Keratinocyte (primary cell): Measurements from ENCODE around the gene BCL2. TPM values are rescaled to one million over a fixed set of nuclear protein-coding genes. Genes with fewer than 3 reads are reported as not detected.

Experiments used
- DNase-seq: peaks from one replicate; pipeline ENCODE4 v3.0.0-alpha.2; 2011; ENCODE audit warnings: low read depth, missing footprints, low spot score
- FAIRE-seq: peaks from 2 replicates; lab custom pipeline; 2011; peaks lifted over from hg19 to GRCh38; lab: Jason Lieb, UNC
- H2AFZ ChIP-seq: 2 replicates; pipeline ENCODE4 v1.6.0; 2012; ENCODE audit warnings: low read length, control low read depth, inconsistent platforms; ENCODE audit not compliant: control insufficient read depth
- H3K27ac ChIP-seq: 2 replicates; pipeline ENCODE4 v1.5.1; 2011; ENCODE audit warnings: low read length; ENCODE audit not compliant: control insufficient read depth, insufficient read depth
- H3K27me3 ChIP-seq: 3 replicates; pipeline ENCODE4 v1.6.0; 2011; ENCODE audit warnings: low read length; ENCODE audit not compliant: control insufficient read depth, insufficient read depth; ENCODE audit errors: extremely low read depth
- H3K36me3 ChIP-seq, 2 experiments: 2 replicates in 1 of 2; 3 replicates in 1 of 2; pipeline ENCODE4 v1.5.1; 2011; ENCODE audit warnings: low read length in 2 of 2, mild to moderate bottlenecking in 1 of 2; ENCODE audit not compliant: control insufficient read depth in 2 of 2, insufficient read depth in 2 of 2; ENCODE audit errors: extremely low read depth in 1 of 2
- H3K4me1 ChIP-seq: 3 replicates; pipeline ENCODE4 v1.5.1; 2011; ENCODE audit warnings: low read length; ENCODE audit not compliant: control insufficient read depth, insufficient read depth; ENCODE audit errors: extremely low read depth
- H3K4me2 ChIP-seq: 3 replicates; pipeline ENCODE4 v1.6.0; 2011; ENCODE audit warnings: low read depth, low read length; ENCODE audit not compliant: control insufficient read depth, insufficient read depth; ENCODE audit errors: extremely low read depth
- H3K4me3 ChIP-seq, 3 experiments: fragments of 200-600 bp in 1 of 3; sonication (generic) in 1 of 3; 2 replicates in 2 of 3; 3 replicates in 1 of 3; pipeline ENCODE4 v1.5.1; 2011 to 2016; ENCODE audit warnings: low read length in 3 of 3, mild to moderate bottlenecking in 3 of 3, control low read depth in 2 of 3, inconsistent platforms in 1 of 3, low read depth in 1 of 3, mixed read lengths in 1 of 3, mixed run types in 1 of 3, moderate library complexity in 1 of 3; ENCODE audit not compliant: control insufficient read depth in 2 of 3, insufficient read depth in 2 of 3; ENCODE audit errors: extremely low read depth in 1 of 3
- H3K79me2 ChIP-seq: 2 replicates; pipeline ENCODE4 v1.6.0; 2012; ENCODE audit warnings: low read length; ENCODE audit not compliant: control insufficient read depth, insufficient read depth
- H3K9ac ChIP-seq: 3 replicates; pipeline ENCODE4 v1.6.0; 2011; ENCODE audit warnings: low read length; ENCODE audit not compliant: control insufficient read depth, insufficient read depth; ENCODE audit errors: extremely low read depth
- H3K9me1 ChIP-seq: 3 replicates; pipeline ENCODE4 v1.6.0; 2011; ENCODE audit warnings: low read length; ENCODE audit not compliant: control insufficient read depth, insufficient read depth; ENCODE audit errors: extremely low read depth
- H3K9me3 ChIP-seq: 2 replicates; pipeline ENCODE4 v1.5.1; 2012; ENCODE audit warnings: low read depth, low read length; ENCODE audit not compliant: control insufficient read depth
- H4K20me1 ChIP-seq: 3 replicates; pipeline ENCODE4 v1.6.0; 2011; ENCODE audit warnings: low read length; ENCODE audit not compliant: control insufficient read depth, insufficient read depth; ENCODE audit errors: extremely low read depth
- CTCF ChIP-seq, 3 experiments: IDR thresholded peaks in 1 of 3; conservative IDR thresholded peaks in 1 of 3; optimal IDR thresholded peaks in 1 of 3; 2 replicates in 2 of 3; 3 replicates in 1 of 3; pipeline versions ENCODE3 to v1.5.1; 2011; ENCODE audit warnings: low read length in 3 of 3, mild to moderate bottlenecking in 3 of 3, moderate library complexity in 2 of 3, control low read depth in 1 of 3, inconsistent platforms in 1 of 3; ENCODE audit not compliant: insufficient read depth in 2 of 3; ENCODE audit errors: extremely low read depth in 1 of 3
- EZH2 ChIP-seq: IDR thresholded peaks from one replicate; pipeline ENCODE4 v1.6.1; 2012; ENCODE audit warnings: inconsistent platforms, mild to moderate bottlenecking, low read length, moderate library complexity
- dilution Hi-C: fragments of 300-500 bp; cut with MboI; formaldehyde crosslinking; loops from one replicate; pipeline ENCODE4 v1.7.0; 2020; ENCODE audit warnings: low sequenced_read_pairs; ENCODE audit not compliant: extremely low pct_ligation_motif_present
- polyA plus RNA-seq, 5 experiments: library from polyadenylated mRNA; depleted of rRNA in 3 of 5; stranded (reverse) in 3 of 5; stranded (forward) in 1 of 5; unstranded in 1 of 5; fragments of >200 nt; gene quantifications; 1 replicate in 1 of 5; 2 replicates in 3 of 5; 3 replicates in 1 of 5; pipeline versions ENCODE4 v1.2.1 to v1.2.3, GENCODE V29; 2011 to 2012; ENCODE audit warnings: missing spikeins in 2 of 5, low read depth in 1 of 5, low replicate concordance in 1 of 5

BCL2 gene
- polyA plus RNA-seq, 1 donor (not counting 4 experiments of a cell fraction or from before 2014, with no cell fraction given) = 0.30 TPM

- H3K79me2 ChIP-seq = no peaks in the 10 kb centered on the region
- H3K36me3 ChIP-seq = no peaks in the 10 kb centered on the region
- no peak for DNase-seq
- H3K4me1 ChIP-seq = no peaks in the 10 kb centered on the region
- no peaks in the 10 kb centered on the region for H3K27me3 ChIP-seq
- H3K4me2 ChIP-seq = no peak overlapping the region
- no peaks in the 10 kb centered on the region for H3K9me1 ChIP-seq
- no peak overlapping the region for H3K4me3 ChIP-seq
- H2AFZ ChIP-seq = no peak overlapping the region
- dilution Hi-C loops = no loop called here
- H3K27ac ChIP-seq = no peak overlapping the region
- H3K9ac ChIP-seq = no peak overlapping the region
- no peaks in the 10 kb centered on the region for H4K20me1 ChIP-seq
- TF ChIP-seq CTCF (optimal IDR thresholded peaks at IDR 0.05 in 1 of 3, IDR thresholded peaks at IDR 0.05 in 1 of 3, conservative IDR thresholded peaks at IDR 0.05 in 1 of 3; ENCODE audit: extremely low read depth in 1 of 3, insufficient read depth in 2 of 3, low read length in 3 of 3) (no peak), EZH2 (no peak)
- no peaks in the 10 kb centered on the region for H3K9me3 ChIP-seq
- FAIRE-seq = no peak
Observed at GRCh38 chr18:63087421-63088230, 231.9 kb downstream of the BCL2 start.

GRCh38 chr18:63085611-63086010, 234.0 kb downstream of the BCL2 start:
- TF ChIP-seq CTCF (optimal IDR thresholded peaks at IDR 0.05 in 1 of 3, IDR thresholded peaks at IDR 0.05 in 1 of 3, conservative IDR thresholded peaks at IDR 0.05 in 1 of 3; ENCODE audit: extremely low read depth in 1 of 3, insufficient read depth in 2 of 3, low read length in 3 of 3) = no peak
- TF ChIP-seq EZH2 = no peak

More at GRCh38 chr18:63085611-63086010, 234.0 kb downstream of the BCL2 start:
- no peak overlapping the region for H3K9ac ChIP-seq
- no peaks in the 10 kb centered on the region for H3K79me2 ChIP-seq
- H3K36me3 ChIP-seq = no peaks in the 10 kb centered on the region
- DNase-seq (no peak), FAIRE-seq (no peak)
- H3K27ac ChIP-seq = no peak overlapping the region
- no peaks in the 10 kb centered on the region for H4K20me1 ChIP-seq
- H3K4me3 ChIP-seq = no peak overlapping the region
- no peaks in the 10 kb centered on the region for H3K27me3 ChIP-seq
- no peak overlapping the region for H3K4me2 ChIP-seq
- H3K9me1 ChIP-seq = no peaks in the 10 kb centered on the region
- dilution Hi-C loops = no loop called here
- H2AFZ ChIP-seq = no peak overlapping the region
- no peaks in the 10 kb centered on the region for H3K9me3 ChIP-seq
- H3K4me1 ChIP-seq = no peaks in the 10 kb centered on the region
